SK-N-SH (cell line): ENCODE results near the gene EXOC4. TPM values are rescaled to one million over a fixed set of nuclear protein-coding genes. Genes with fewer than 3 reads are reported as not detected.

Experiments
- CTCF ChIA-PET: fragments of 300-600, 350-600 bp; formaldehyde crosslinking; extraction: SDS; loops from one replicate; lab custom pipeline; 2021; lab: Yijun Ruan, JAX
- POLR2A ChIA-PET: fragments of 350-600 bp; sonication (Branson Sonifier 250); formaldehyde crosslinking; extraction: SDS; loops from one replicate; lab custom pipeline; 2020; ENCODE audit warnings: antibody characterized with exemption, inconsistent platforms; lab: Yijun Ruan, JAX
- DNase-seq: peaks from one replicate; pipeline ENCODE4 v3.0.0; 2012
- H2AFZ ChIP-seq: fragments of 200-600 bp; sonication (generic); 2 replicates; pipeline ENCODE4 v1.8.1; 2016; ENCODE audit warnings: antibody characterized with exemption, mild to moderate bottlenecking, low read depth
- H3F3A ChIP-seq: fragments of 200-600 bp; sonication (generic); replicated peaks from 2 replicates; pipeline ENCODE3; 2016; ENCODE audit warnings: antibody characterized with exemption, mild to moderate bottlenecking; ENCODE audit not compliant: insufficient read depth
- H3K27ac ChIP-seq, 2 experiments: fragments of 200-500 bp in 1 of 2; fragments of 200-600 bp in 1 of 2; sonication (Bioruptor generic) in 1 of 2; sonication (generic), shearing (Covaris generic) in 1 of 2; 2 replicates each; pipeline versions ENCODE4 v1.5.1 to v1.6.1; 2014 to 2016; ENCODE audit warnings: low read depth in 2 of 2, inconsistent platforms in 1 of 2, low read length in 1 of 2, mild to moderate bottlenecking in 1 of 2, mixed read lengths in 1 of 2
- H3K27me3 ChIP-seq: fragments of 200-600 bp; sonication (generic), shearing (Covaris generic); 2 replicates; pipeline ENCODE4 v1.6.1; 2016; ENCODE audit warnings: mixed run types; ENCODE audit not compliant: insufficient read depth
- H3K36me3 ChIP-seq, 2 experiments: fragments of 200-500 bp in 1 of 2; fragments of 200-600 bp in 1 of 2; sonication (Bioruptor generic) in 1 of 2; sonication (generic) in 1 of 2; replicated peaks in 1 of 2; 2 replicates each; pipeline versions ENCODE3 to v1.5.1; 2014 to 2016; ENCODE audit warnings: low read length in 1 of 2, mild to moderate bottlenecking in 1 of 2; ENCODE audit not compliant: insufficient read depth in 2 of 2, control insufficient read depth in 1 of 2
- H3K4me1 ChIP-seq, 2 experiments: fragments of 200-500 bp in 1 of 2; fragments of 200-600 bp in 1 of 2; sonication (Bioruptor generic) in 1 of 2; sonication (generic), shearing (Covaris generic) in 1 of 2; 2 replicates each; pipeline versions ENCODE4 v1.5.1 to v1.6.1; 2014 to 2016; ENCODE audit warnings: low read depth in 1 of 2, low read length in 1 of 2, mixed run types in 1 of 2; ENCODE audit not compliant: insufficient read depth in 2 of 2, control insufficient read depth in 1 of 2
- H3K4me2 ChIP-seq: fragments of 200-600 bp; sonication (generic), shearing (Covaris generic); 2 replicates; pipeline ENCODE4 v1.6.1; 2017; ENCODE audit warnings: mixed run types
- H3K4me3 ChIP-seq, 2 experiments: fragments of 200-500 bp in 1 of 2; fragments of 200-600 bp in 1 of 2; sonication (Bioruptor generic) in 1 of 2; sonication (generic), shearing (Covaris generic) in 1 of 2; 2 replicates each; pipeline versions ENCODE4 v1.5.1 to v1.8.1; 2014 to 2016; ENCODE audit warnings: low read depth in 2 of 2, inconsistent platforms in 1 of 2, low read length in 1 of 2, mild to moderate bottlenecking in 1 of 2, mixed read lengths in 1 of 2, moderate library complexity in 1 of 2
- H3K79me2 ChIP-seq: fragments of 200-600 bp; sonication (generic); 2 replicates; pipeline ENCODE4 v1.8.1; 2017; ENCODE audit warnings: mild to moderate bottlenecking; ENCODE audit not compliant: insufficient read depth
- H3K9ac ChIP-seq: fragments of 200-600 bp; sonication (generic); 2 replicates; pipeline ENCODE4 v1.6.1; 2017; ENCODE audit warnings: mixed run types
- H3K9me2 ChIP-seq: fragments of 200-600 bp; sonication (generic); 2 replicates; pipeline ENCODE4 v1.6.1; 2017; ENCODE audit warnings: mixed run types
- H3K9me3 ChIP-seq: fragments of 200-600 bp; sonication (generic); 2 replicates; pipeline ENCODE4 v1.6.1; 2017; ENCODE audit warnings: mixed run types, mild to moderate bottlenecking, moderate library complexity
- H4K20me1 ChIP-seq: fragments of 200-600 bp; sonication (generic); 2 replicates; pipeline ENCODE4 v1.6.1; 2017; ENCODE audit warnings: mild to moderate bottlenecking, mixed run types; ENCODE audit not compliant: insufficient read depth
- CHD2 ChIP-seq: fragments of 150-350 bp; IDR thresholded peaks from 2 replicates; pipeline ENCODE4 v1.6.1; 2018; ENCODE audit warnings: low read length; ENCODE audit not compliant: partially characterized antibody
- CTCF ChIP-seq: fragments of 200-600 bp; sonication (generic); IDR thresholded peaks from 2 replicates; pipeline ENCODE4 v1.6.1; 2017; ENCODE audit warnings: antibody characterized with exemption, mild to moderate bottlenecking, moderate library complexity
- GABPA ChIP-seq: IDR thresholded peaks from 2 replicates; pipeline ENCODE4 v1.4.0; 2012; ENCODE audit warnings: low read depth, mild to moderate bottlenecking
- JUND ChIP-seq: IDR thresholded peaks from 2 replicates; pipeline ENCODE4 v1.4.0; 2012
- NFIC ChIP-seq: IDR thresholded peaks from 2 replicates; pipeline ENCODE4 v1.4.0; 2012; ENCODE audit warnings: borderline replicate concordance
- NRF1 ChIP-seq: IDR thresholded peaks from 2 replicates; pipeline ENCODE4 v1.6.1; 2012; ENCODE audit warnings: low read depth, mild to moderate bottlenecking, low read length
- PBX3 ChIP-seq: IDR thresholded peaks from 2 replicates; pipeline ENCODE4; 2012
- RAD21 ChIP-seq: IDR thresholded peaks from 2 replicates; pipeline ENCODE4 v1.6.1; 2012; ENCODE audit warnings: mild to moderate bottlenecking, low read length
- REST ChIP-seq: IDR thresholded peaks from 2 replicates; pipeline ENCODE4 v1.6.1; 2012; ENCODE audit warnings: mild to moderate bottlenecking, low read depth, low read length, moderate library complexity
- USF1 ChIP-seq: IDR thresholded peaks from 2 replicates; pipeline ENCODE4 v1.4.0; 2012; ENCODE audit warnings: low read depth, borderline replicate concordance
- WGBS: methylation state at CpG from one replicate; pipeline ENCODE4 v1.1.6; 2017; ENCODE audit warnings: low lambda C conversion rate; 5-methylcytosine and 5-hydroxymethylcytosine counted together
- polyA plus RNA-seq, 3 experiments: library from polyadenylated mRNA; depleted of rRNA; stranded (reverse); fragments of >200 nt; gene quantifications; 2 replicates each; pipeline ENCODE4 v1.2.3, GENCODE V29; 2012

Gene EXOC4
- polyA plus RNA-seq, 1 of the 3 experiments (the other 2 are of a cell fraction) = 37.3 TPM

GRCh38 chr7:133821171-133821570 lies 568.3 kb downstream of the EXOC4 start (continued):
- TF ChIP-seq CTCF (no peak), USF1 (no peak), GABPA (no peak), CHD2 (no peak)

- Histone ChIP-seq H2AFZ (no peak overlapping the region), H3K79me2 (no peaks in the 10 kb centered on the region), H3F3A (no peaks in the 10 kb centered on the region), H3K36me3 (peaks cover 32 to 59% of the 10 kb centered on the region in 2 experiments), H3K4me3 (no peak overlapping the region), H3K4me2 (no peak overlapping the region), H3K9me2 (no peaks in the 10 kb centered on the region), H4K20me1 (no peaks in the 10 kb centered on the region), H3K27me3 (no peaks in the 10 kb centered on the region)
- no peak for DNase-seq
- ChIA-PET POLR2A (no interaction called here), CTCF (interaction anchor here (0.8 to 2.2 kb wide), 5 partner anchors 14 to 194 kb away, joined by 3 to 8 read pairs (median 4); no protein-coding TSS in a partner anchor)
- no peak for TF ChIP-seq REST
- TF ChIP-seq NRF1 = no peak
- no peak; the same call in 1 of the 2 replicates for TF ChIP-seq NFIC
- TF ChIP-seq JUND = 0 out of 2 replicates have a peak, but pooled peaks have one; percentile 15
- TF ChIP-seq USF1 = no peak
- no peak for TF ChIP-seq RAD21
- TF ChIP-seq PBX3 = no peak
- TF ChIP-seq CTCF = no peak
- TF ChIP-seq, all 33 proteins: peak for 1
- Histone ChIP-seq H3K27ac (peak overlapping the region in 1 of 2 experiments; percentile 93; a peak in 2 of 4 replicates), H3K9ac (no peak overlapping the region), H3K9me3 (no peaks in the 10 kb centered on the region), H3K4me1 (peaks cover 0 to 43% of the 10 kb centered on the region in 2 experiments; a peak in 3 of 4 replicates)
- WGBS = 84% methylated on average over 3 of the region's 3 CpGs
Observed at GRCh38 chr7:133822001-133822641, 569.2 kb downstream of the EXOC4 start.
